K562 (cell line): ENCODE data around the gene AKAP12. TPM values are rescaled to one million over a fixed set of nuclear protein-coding genes. Genes with fewer than 3 reads are reported as not detected.
A peak's percentile ranks its signal among the peaks of the same experiment; 100 is the strongest.

Experiments
- ATAC-seq: fragments of 200-7000 bp; cut with Tn5 transposase; 3 replicates; pipeline ENCODE4 v1.9.1; 2020; ENCODE audit warnings: moderate library complexity
- BruUV-seq: library from RNA; stranded (reverse); fragments of 400-500 nt; replicated peaks from 2 replicates; lab custom pipeline; 2021; lab: Mats Ljungman, UMichigan
- CTCF ChIA-PET: fragments of 300-600 bp; formaldehyde crosslinking; extraction: SDS; loops from one replicate; lab custom pipeline; 2021; ENCODE audit warnings: low intra/inter-chr PET ratio; lab: Yijun Ruan, JAX
- POLR2A ChIA-PET: fragments of 300-600, 350-650 bp; sonication (Branson Sonifier 250); formaldehyde crosslinking; extraction: SDS; loops from one replicate; lab custom pipeline; 2021; ENCODE audit warnings: antibody characterized with exemption, inconsistent platforms; lab: Yijun Ruan, JAX
- DNase-seq, 4 experiments: peaks; one replicate each; pipeline versions ENCODE4 v3.0.0 to v3.0.0-alpha.2; 2011 to 2018; ENCODE audit warnings: low spot score in 3 of 4, mixed read lengths in 3 of 4; ENCODE audit errors: extremely low read depth in 1 of 4
- FAIRE-seq: peaks from 2 replicates; lab custom pipeline; 2011; peaks lifted over from hg19 to GRCh38; lab: Jason Lieb, UNC
- H2AFZ ChIP-seq: 2 replicates; pipeline ENCODE4 v1.6.0; 2011; ENCODE audit warnings: low read depth, low read length, control low read depth, inconsistent platforms
- H3K27ac ChIP-seq: fragments of 200-600 bp; 3 replicates; pipeline ENCODE4 v1.8.0; 2011; ENCODE audit warnings: low read depth, mild to moderate bottlenecking, control low read depth, inconsistent platforms, low read length, moderate library complexity, mixed read lengths; ENCODE audit errors: extremely low read depth
- H3K27me3 ChIP-seq, 2 experiments: fragments of 300-600 bp in 1 of 2; 2 replicates in 1 of 2; 3 replicates in 1 of 2; pipeline versions ENCODE4 v1.6.0 to v1.8.0; 2011; ENCODE audit warnings: inconsistent platforms in 2 of 2, low read length in 2 of 2, mild to moderate bottlenecking in 1 of 2, mixed read lengths in 1 of 2, moderate library complexity in 1 of 2; ENCODE audit not compliant: control insufficient read depth in 2 of 2, insufficient read depth in 2 of 2
- H3K36me3 ChIP-seq: fragments of 300-600 bp; 3 replicates; pipeline ENCODE4 v1.8.0; 2011; ENCODE audit warnings: mild to moderate bottlenecking, low read length, inconsistent platforms; ENCODE audit not compliant: control insufficient read depth, insufficient read depth
- H3K4me1 ChIP-seq, 2 experiments: fragments of 200-600 bp in 1 of 2; replicated peaks in 1 of 2; 2 replicates in 1 of 2; 3 replicates in 1 of 2; pipeline versions ENCODE4 v1.5.1 to v1.8.0; 2011; ENCODE audit warnings: inconsistent platforms in 2 of 2, low read length in 2 of 2, mild to moderate bottlenecking in 1 of 2, mixed read lengths in 1 of 2, moderate library complexity in 1 of 2; ENCODE audit not compliant: control insufficient read depth in 2 of 2, insufficient read depth in 2 of 2
- H3K4me2 ChIP-seq: 2 replicates; pipeline ENCODE4 v1.6.1; 2011; ENCODE audit warnings: low read length, control low read depth, inconsistent platforms, mixed read lengths; ENCODE audit not compliant: insufficient read depth
- H3K4me3 ChIP-seq: fragments of 200-600 bp; sonication (generic), shearing (Covaris generic); 2 replicates; pipeline ENCODE4 v1.5.1; 2016; ENCODE audit warnings: control low read depth, inconsistent platforms
- H3K79me2 ChIP-seq: fragments of 200-600 bp; 3 replicates; pipeline ENCODE4 v1.8.0; 2011; ENCODE audit warnings: low read length, inconsistent platforms; ENCODE audit not compliant: control insufficient read depth, insufficient read depth
- H3K9ac ChIP-seq, 2 experiments: 2 replicates each; pipeline versions ENCODE4 v1.6.0 to v1.6.1; 2011; ENCODE audit warnings: low read depth in 2 of 2, low read length in 2 of 2, control low read depth in 1 of 2, inconsistent platforms in 1 of 2, mild to moderate bottlenecking in 1 of 2, mixed read lengths in 1 of 2; ENCODE audit not compliant: insufficient read depth in 1 of 2
- H3K9me1 ChIP-seq: one replicate; pipeline ENCODE4 v1.6.0; 2011; ENCODE audit warnings: inconsistent platforms, mild to moderate bottlenecking, low read length, moderate library complexity; ENCODE audit not compliant: control insufficient read depth, insufficient read depth
- H3K9me3 ChIP-seq: replicated peaks from 2 replicates; pipeline ENCODE4 v1.5.1; 2011; ENCODE audit warnings: low read depth, low read length, inconsistent platforms; ENCODE audit not compliant: control insufficient read depth, insufficient read depth
- H4K20me1 ChIP-seq: replicated peaks from 2 replicates; pipeline ENCODE4 v1.6.1; 2011; ENCODE audit warnings: low read length, inconsistent platforms, mixed read lengths; ENCODE audit not compliant: control insufficient read depth, insufficient read depth
- HMGXB4 ChIP-seq: sonication (generic); formaldehyde crosslinking; IDR thresholded peaks from 2 replicates; pipeline ENCODE4 v1.8.1; 2023; ENCODE audit warnings: mild to moderate bottlenecking, missing genetic modification reagents
- KDM1A ChIP-seq, 2 experiments: fragments of 450-650 bp; IDR thresholded peaks; 2 replicates each; pipeline ENCODE4 v1.6.1; 2016; ENCODE audit warnings: mild to moderate bottlenecking in 2 of 2
- USF2 ChIP-seq: sonication (generic); formaldehyde crosslinking; IDR thresholded peaks from 2 replicates; pipeline ENCODE4 v1.5.0; 2020; ENCODE audit warnings: missing genetic modification reagents
- WGBS: fragments of 100-300 bp; shearing (Covaris generic); methylation state at CpG from one replicate; pipeline ENCODE4 v1.1.6; 2016; ENCODE audit warnings: low coverage, mixed read lengths; ENCODE audit not compliant: insufficient coverage; ENCODE audit errors: missing lambda C conversion rate; 5-methylcytosine and 5-hydroxymethylcytosine counted together
- in situ Hi-C: fragments of 300-500 bp; cut with MboI; formaldehyde crosslinking; loops from 4 replicates; pipeline ENCODE4 v1.15.0; 2018; ENCODE audit warnings: inconsistent platforms, mixed read lengths
- intact Hi-C: fragments of 100-400 bp; cut with micrococcal nuclease; formaldehyde crosslinking; loops from 2 replicates; pipeline ENCODE4 v1.14.2; 2022
- polyA plus RNA-seq, 8 experiments: library from polyadenylated mRNA; depleted of rRNA in 4 of 8; stranded (reverse) in 5 of 8; unstranded in 3 of 8; fragments of >200 nt; fragmentation: Nextera tagmentation in 2 of 8; fragmentation: Illumina TruSeq in 1 of 8; extraction: Ambion mirVana in 2 of 8; extraction: Trizol in 1 of 8; gene quantifications; 2 replicates each; pipeline versions ENCODE4 v1.2.1 to v1.2.3, GENCODE V29; 2011 to 2014; ENCODE audit warnings: inconsistent platforms in 1 of 8, missing spikeins in 1 of 8
- total RNA-seq, 7 experiments: library from RNA; depleted of rRNA in 6 of 7; stranded (reverse); fragments of >200 nt in 6 of 7; fragmentation: Illumina TruSeq in 2 of 7; extraction: Trizol in 2 of 7; gene quantifications; 2 replicates each; pipeline versions ENCODE4 v1.2.1 to v1.2.3, GENCODE V29; 2011 to 2021; ENCODE audit warnings: low replicate concordance in 1 of 7

The AKAP12 gene
- total and polyA plus RNA-seq, 9 of the 15 experiments (the other 6 are each of a cell fraction or from before 2014, with no cell fraction given): 0.08 to 2.0 (median 0.62) TPM

- 3% methylated on average over 4 of the region's 4 CpGs for WGBS
- CTCF ChIA-PET: no interaction called here
- FAIRE-seq: no peak
Measured at GRCh38 chr6:151307501-151307900, 67.7 kb downstream of the AKAP12 start.

More at GRCh38 chr6:151307501-151307900, 67.7 kb downstream of the AKAP12 start:
- Histone ChIP-seq H3K9me1 (no peaks in the 10 kb centered on the region), H4K20me1 (no peaks in the 10 kb centered on the region), H3K36me3 (no peaks in the 10 kb centered on the region), H3K79me2 (no peaks in the 10 kb centered on the region), H3K4me1 (no peaks in the 10 kb centered on the region; a peak in 1 of 5 replicates), H3K9me3 (no peaks in the 10 kb centered on the region), H2AFZ (no peak overlapping the region), H3K27me3 (peaks cover 58 to 76% of the 10 kb centered on the region in 2 experiments), H3K27ac (no peak overlapping the region), H3K4me2 (no peak overlapping the region), H3K4me3 (no peak overlapping the region), H3K9ac (no peak overlapping the region)
- POLR2A ChIA-PET: interaction anchor here (0.5 kb wide), 1 partner anchor 378 kb away, joined by 5 read pairs; no protein-coding TSS in a partner anchor
- TF ChIP-seq HMGXB4: no peak
- TF ChIP-seq USF2 (CRISPR knock-in tag): 0 out of 2 replicates have a peak, but pooled peaks have one; percentile 15
- peak; percentile 69 to 83; a peak in 3 of 4 replicates for TF ChIP-seq KDM1A (IDR thresholded peaks at IDR 0.05)
- BruUV-seq: no TSS peak
- intact Hi-C loops (no loop called here), in situ Hi-C loops (no loop called here)
- DNase-seq (no peak), ATAC-seq (no peak)
